Muscle of arm (tissue), 12 donors: ENCODE results near the gene TBPL2. TPM values are rescaled to one million over a fixed set of nuclear protein-coding genes. Genes with fewer than 3 reads are reported as not detected.
"Not testable (repeated sequence)": the region's sequence is repeated elsewhere in the genome, so short reads cannot be mapped to it uniquely, and the experiment has no call there.

ENCODE experiments used
- DNase-seq: peaks from one replicate; pipeline ENCODE4 v3.0.0-alpha.2; 2013
- polyA plus RNA-seq, 12 donors: library from polyadenylated mRNA; unstranded; fragments of 120-200 nt; gene quantifications; one replicate each; pipeline ENCODE4 v1.2.1, GENCODE V29; 2013; ENCODE audit not compliant: insufficient read length in 12 of 12

The TBPL2 gene
- polyA plus RNA-seq, 12 donors: 0.10 to 0.13 (median 0.12) TPM; not detected in 9

DNA sequence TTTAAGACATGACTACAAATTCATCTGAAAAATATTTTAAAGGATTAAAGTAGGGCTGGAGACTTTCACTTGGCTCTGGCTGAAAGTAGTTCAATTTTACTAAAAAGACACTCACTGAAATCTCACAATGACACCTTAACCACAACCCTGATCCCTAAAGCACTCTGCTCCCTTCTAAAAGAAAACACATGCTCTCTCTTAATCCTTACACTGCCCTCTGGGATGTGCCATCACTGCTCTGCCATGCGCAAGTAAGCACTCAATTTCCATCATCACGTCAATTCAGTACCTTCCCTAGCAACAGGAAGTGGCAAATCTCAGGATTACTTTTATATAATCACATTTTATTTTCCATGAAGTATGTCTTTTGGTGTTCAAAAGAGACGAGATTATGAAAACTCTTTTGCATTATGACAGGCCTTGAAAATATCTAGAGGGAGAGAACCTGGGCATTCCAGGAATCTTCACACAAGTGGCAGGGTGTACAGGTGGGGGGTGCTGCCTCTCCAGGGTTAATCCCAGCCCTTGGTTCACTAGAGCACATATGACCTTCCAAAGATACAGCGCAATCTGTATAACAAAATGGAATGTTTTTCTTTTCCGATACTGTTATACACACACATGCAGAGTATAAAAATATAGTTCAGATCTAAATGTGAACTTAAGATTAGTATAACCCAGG is 36.1 kb downstream of the TBPL2 start:
- no peak for DNase-seq

DNA sequence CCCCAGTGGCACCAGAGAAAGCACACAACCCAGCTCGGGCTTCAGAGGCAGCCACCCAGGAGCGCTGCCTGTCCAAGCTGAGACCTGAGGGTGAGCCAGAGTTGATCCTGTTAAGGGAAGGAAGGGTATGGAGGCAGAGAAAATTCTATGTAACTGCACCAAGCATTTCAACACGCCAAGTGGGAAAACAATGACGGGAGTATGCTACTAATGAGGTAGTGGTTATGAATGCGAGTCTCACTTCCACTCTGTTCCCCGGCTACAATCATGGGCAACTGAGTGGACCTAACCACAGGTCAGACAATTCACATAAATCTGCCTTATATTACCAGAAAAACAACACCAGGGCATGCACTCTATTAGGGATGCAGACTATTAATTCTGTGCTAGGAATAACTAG is 38.7 kb downstream of the TBPL2 start:
- DNase-seq: no peak

DNA sequence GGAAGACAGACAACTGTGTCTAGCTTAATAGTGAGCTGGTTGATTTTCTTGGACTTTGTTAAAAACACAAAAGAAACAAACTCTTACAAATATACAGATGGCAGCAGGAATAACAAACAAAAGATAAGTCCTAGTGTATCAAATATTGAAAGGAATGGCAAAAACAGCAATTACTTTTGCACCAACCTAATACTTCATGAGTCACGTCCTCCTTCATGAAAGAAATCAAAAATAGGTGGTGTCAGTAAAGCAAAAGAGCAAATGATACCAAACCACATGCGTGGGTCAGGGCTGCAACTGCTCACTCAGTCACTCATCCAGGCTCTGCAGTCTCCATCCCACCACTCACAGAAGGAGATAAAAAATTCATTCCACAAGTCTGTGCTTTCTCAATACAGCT is 40.6 kb downstream of the TBPL2 start:
- no peak for DNase-seq

DNA sequence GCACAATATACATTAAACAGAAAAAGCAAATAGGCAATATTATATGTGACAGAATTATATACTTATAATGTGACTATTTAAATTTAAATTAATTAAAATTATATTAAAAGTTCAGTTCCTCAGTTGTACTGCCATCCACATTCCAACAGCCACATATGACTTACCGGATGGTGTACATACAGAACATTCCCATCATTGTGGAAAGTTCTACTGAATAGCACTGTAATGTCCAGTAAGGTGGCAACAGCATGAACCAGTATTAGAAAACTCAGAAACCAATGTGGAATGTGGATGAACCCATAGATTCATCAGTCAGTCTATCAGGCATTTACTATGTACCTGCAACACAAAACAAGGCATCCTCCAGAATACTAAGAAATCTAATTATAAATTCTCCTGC is 41.2 kb downstream of the TBPL2 start:
- DNase-seq: no peak

DNA sequence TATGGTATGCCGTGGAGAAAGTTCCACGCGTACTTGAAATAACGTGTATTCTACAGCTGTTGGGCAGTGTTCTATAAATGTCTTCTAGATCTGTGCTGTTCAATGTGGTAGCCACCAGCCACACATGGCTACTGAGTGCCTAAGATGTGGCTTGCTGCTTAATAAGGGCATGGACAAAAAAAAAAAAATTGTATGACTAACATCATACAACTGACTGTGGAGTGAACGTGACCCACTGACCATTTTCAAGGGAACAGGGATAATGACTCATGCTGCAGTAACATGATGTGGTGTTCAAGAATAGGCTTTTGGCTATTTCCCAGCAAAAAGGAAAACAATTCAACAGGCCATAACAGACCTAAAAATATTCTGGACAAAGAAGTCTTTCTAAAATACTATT is 41.7 kb downstream of the TBPL2 start:
- DNase-seq: no peak

DNA sequence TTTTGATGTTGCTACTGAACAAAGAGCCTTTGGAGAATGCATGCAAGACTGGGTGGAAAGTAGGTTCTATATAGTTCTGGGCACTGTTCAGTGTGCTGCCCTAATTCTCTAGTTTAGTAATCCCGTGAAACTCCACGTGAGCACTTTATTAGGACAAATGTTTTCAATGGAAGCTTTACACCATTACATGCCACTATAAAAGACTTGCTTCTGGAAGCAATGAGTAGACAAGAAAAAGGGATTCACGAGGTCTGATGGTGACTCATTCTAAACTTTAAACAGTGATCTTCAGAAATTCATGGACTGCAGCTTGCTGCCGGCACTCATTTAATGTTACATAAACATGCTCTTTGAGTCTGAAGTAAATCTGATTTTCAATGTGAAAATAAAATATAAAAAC is 51.1 kb downstream of the TBPL2 start:
- no peak for DNase-seq

DNA sequence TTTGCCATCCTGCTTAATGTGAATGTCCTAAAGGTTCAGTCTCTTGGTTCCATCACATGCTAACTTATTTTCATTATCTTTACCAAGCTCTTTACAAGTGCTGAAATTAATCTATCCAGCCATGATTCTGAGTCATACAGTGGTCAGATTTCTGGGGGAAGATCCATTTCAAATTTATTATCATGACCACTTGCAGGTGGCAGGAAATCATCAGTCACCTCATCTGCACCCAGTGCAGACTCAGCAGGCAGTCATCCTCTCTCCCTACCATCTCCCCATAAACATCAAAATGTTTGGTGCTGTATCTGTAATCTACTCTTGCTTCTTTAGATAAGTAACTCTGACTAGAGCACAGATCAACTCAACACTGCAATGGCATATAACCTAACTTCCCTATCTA is 52.3 kb downstream of the TBPL2 start:
- no peak for DNase-seq

DNA sequence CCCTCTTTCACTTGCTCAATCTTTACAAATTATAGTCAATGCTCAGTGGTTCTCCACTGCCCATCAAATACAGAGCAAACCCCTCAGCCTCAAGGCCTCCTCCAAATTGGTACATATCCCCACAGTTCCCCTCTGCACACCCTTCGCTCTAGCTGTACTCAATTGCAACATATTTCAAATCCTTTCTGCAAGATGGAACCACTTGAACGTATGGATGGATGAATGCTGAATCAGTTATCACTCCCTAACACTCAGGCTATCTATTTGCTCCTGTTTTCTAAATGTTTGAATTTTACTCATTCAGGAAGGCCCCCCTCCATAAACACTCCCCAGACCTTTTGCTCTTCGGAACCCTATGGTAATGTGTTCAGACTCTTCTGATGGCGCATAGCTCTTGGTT is 53.3 kb downstream of the TBPL2 start:
- DNase-seq: no peak

DNA sequence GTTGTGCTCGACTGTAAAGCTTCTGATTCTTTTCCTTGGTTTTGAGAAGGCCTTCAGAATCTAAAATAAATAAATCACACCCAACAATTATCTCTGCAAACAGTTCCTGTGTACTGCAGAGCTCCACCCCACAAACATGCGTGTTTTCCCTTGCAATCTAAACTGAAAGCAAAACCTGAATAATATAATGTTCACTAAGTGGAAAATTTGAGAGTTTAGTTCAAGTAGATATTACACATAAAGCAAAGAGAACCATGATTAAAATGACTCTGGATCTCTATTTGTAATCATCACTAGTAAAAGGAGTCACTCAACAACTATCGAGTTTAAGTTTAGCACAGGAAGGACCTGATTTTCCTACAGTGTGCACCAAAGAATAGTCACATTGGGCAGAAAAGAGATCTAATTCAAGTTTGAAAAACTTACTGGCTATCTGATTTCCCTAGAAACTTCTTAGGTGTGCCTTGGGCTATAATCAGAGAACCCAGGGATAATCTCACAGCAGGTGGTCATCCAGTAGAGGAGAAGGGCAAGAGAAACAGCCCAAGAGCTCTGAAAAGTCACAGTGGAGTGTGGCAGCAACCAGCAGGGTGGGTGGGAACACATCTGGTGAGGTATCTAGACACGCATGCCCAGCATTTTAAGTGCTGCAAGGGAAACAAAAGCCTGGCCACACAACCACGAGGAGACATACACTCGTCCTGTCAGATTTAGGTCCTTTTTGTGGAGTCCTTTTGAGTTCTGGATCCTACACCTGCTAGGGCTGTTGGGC is 54.2 kb downstream of the TBPL2 start:
- no peak for DNase-seq

DNA sequence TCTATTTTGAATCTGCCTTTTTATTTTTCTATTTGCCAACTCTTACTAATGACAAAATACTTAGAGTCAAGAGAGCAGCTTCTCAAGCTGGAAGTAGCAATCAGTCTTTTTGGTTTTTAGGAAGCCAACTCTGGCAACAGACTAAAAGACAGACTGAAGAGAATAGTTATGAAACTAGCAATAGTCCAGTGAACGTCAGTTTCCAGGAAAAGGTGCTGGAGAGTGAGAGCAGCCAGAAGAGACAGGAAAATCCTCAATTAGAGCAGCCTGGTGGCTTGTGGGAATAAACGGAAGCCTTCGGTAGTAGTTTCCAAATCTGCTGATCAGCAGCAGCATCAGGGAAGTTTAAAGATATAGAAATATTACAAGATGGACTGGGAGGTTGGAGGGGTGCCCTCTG is 55.9 kb downstream of the TBPL2 start:
- DNase-seq: no peak

DNA sequence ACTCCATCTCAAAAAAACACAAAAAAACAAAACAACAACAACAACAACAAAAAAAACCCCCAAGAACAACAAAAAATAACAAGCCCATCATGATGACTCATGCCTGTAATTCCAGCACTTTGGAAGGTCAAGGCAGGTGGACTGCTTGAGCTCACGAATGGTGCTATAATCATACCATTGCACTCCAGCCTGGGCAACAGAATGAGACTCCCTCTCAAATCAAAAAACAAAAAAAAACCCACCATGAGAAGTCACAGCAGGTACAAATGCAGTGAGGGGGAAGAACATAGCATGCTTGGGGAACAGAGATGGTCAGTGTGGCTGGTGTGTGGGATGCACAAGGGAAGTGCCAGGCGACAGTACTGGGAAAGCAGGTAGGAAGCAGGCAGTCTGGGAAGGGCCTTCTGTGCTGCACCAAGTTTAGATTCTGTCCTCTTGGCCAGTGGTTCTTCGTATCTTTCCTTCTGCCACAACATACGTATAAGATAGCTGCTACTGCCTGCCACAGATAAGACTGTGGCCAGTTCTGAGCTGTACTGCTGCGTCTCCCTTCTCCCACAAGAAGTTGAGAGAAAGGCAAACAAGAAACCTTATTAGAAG is 56.8 kb downstream of the TBPL2 start:
- DNase-seq: no peak

DNA sequence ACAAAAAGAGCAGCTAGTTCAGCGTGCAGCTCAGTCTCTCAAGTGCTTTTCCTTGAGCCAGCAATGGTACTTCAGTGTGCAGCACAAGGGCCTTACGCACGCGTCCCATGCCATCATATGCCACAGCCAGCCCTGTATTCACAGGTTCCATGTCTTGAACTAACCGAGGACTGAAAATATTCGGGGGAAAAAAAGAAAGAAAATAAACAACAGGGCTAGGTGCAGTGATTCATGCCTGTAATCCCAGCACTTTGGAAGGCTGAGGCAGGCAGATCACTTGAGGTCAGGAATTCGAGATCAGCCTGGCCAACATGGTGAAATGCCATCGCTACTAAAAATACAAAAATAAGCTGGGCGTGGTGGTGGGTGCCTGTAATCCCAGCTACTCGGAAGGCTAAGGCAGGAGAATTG is 57.4 kb downstream of the TBPL2 start:
- DNase-seq: not testable (repeated sequence)

DNA sequence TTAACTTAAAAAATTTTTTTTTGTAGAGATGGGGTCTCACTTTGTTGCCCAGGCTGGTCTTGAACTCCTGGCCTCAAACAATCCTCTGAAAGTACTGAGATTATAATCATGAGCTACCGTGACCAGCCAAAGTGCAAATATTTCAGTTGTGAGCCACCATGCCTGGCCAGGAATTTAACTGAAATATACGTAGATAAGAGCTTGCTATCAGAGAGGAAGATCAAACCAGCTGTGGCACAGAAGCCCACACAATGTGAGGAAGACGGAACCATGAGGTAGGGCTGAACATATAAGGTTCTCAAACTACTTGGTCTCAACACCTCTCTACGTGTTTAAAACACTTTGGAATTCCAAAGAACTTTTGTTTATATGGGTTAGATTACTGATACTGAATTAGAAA is 57.9 kb downstream of the TBPL2 start:
- DNase-seq: no peak

DNA sequence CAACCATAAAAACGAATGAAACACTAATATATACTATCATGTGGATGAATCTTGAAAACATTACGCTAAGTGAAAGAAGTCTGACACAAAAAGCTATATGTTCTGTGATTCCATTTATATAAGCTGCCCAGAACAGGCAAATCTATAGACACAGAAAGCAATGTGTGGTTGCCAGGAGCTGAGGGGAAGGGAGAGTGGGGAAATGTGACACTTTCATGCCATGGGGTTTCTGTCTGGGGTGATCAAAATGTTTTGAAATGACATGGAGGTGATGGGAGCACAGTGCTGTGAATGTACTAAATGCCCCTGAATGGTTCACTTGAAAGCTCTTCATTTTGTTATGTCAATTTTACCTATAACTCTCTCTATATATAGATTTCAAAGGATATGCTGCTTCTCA is 58.9 kb downstream of the TBPL2 start:
- no peak for DNase-seq

DNA sequence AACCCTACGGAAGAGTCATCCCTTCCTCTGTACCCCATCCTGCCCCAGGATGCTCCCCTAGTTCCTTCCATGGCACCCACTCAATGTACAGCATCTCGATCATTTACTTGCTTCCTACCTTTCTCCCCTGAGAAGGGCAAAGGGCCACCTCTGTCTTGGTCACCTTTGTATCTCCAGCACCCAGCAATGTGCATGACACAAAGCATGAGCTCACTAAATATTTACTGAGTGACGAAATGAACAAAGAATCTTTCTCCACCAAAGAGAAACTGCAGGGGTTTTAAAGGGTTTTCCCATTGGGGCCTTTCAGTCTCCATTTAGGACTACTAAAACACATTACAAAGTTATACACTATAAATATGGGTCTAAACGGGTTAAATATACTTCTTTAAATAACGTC is 59.4 kb downstream of the TBPL2 start:
- no peak for DNase-seq

DNA sequence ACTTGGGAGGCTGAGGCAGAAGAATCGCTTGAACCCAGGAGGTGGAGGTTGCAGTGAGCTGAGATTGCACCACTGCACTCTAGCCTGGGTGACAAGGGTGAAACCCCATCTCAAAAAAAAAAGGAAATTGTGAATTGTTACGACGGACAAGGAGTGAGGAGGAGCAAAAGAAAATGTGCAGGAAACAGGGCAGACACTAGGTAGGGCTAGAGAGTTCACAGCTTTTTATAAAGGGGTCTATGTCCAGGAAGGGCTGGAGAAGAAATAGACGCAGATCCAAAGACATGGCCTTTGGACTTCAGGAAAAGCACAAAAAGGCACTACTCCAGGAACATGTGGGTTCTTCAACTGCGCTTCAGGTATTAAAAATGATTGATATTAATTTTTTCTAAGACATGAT is 63.2 kb downstream of the TBPL2 start:
- no peak for DNase-seq

DNA sequence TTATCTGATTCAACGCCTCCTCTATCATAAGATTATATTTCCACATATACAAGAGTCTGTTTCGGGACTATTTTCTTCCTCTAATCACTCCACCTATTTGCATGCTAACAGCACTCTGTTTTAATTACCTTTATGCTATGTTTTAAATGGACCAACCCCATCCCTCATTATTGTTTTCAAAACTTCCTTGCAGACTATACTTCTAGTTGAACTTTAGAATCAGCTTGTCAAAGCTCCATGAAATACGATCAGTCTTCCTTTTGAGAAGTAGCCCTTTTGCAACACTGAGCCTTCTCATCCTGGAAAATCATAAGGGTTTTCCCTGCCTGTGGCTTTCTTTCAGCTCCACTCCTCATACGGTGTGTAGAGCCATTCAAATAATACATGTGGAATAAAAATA is 65.6 kb downstream of the TBPL2 start:
- no peak for DNase-seq

DNA sequence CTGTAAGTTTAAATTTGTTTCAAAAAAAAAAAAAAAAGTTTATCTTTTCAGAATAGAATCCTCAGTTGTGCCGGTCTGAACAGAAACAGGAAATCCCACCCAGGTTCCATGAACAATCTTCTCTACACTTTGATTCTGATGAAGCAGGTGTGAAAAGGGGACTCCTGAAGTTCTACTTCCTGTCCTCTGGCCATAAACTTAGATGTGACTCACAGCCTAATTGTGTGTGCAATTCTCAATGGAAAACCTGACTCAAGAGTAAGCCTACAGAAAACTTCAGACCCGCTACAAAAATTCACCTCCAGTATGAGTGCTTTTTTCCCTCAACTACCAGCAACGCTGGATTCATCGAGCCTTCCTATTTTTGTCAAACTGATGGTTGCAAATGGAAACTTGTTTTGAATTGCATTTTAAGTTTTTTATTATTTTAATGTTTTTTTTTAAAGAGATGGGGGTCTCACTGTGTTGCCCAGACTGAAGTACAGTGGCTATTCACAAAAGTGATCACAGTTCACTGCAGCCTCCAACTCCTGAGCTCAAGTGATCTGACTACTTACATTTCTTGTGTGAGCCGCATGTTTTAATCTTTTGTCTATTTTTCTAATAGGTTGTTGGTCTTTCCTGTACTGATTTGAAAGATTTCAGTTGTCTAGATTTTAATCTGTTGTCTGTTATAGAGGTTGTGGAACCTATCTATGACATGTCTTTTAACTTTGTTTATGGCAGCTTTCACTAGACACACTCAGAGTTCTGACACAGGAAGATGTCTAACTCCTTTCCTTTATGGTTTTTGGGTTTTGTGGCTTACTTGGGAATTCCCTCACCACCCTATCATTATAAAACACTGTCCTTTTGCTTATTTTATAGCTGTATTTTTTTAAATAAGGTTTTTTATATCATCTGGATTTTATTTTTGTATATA is 66.4 kb downstream of the TBPL2 start:
- no peak for DNase-seq

DNA sequence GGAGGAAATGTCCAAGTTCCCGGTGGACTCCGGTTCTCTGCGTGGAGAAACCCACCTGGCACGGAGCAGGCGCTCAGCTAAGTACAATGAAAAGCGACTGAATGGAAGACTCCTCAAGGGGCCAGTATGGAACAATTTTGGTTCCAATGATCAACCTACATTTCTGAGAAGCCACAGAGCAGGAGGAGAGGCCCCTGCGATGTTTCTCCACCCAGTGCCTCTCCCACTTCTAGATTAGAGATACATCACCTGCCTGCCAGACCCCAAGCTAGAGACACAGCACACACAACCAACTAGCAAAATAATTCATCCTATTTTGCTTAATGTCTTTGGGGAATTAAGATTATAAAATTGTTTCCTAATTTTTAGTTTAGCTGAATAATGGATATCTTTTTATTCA is 67.6 kb downstream of the TBPL2 start:
- no peak for DNase-seq

DNA sequence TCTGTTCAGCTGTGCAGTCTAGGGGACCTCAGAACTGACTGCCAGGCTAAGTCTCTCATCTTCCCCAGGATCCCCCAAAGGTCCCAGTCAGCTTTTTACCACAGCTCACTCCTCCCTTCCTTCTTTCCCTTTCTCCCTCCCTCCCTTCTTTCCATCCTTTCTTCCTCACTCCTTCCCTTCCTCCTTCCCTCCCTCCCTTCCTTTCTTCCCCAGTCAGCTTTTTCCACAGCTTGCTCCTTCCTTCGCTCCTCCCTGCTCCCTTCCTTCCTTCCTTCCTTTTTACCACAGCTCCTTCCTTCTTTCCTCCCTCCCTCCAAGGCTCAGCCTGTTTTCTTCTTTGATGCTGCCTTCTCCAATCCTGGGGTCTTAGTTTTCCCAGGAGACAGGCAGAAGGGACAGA is 68.0 kb downstream of the TBPL2 start:
- DNase-seq: no peak

DNA sequence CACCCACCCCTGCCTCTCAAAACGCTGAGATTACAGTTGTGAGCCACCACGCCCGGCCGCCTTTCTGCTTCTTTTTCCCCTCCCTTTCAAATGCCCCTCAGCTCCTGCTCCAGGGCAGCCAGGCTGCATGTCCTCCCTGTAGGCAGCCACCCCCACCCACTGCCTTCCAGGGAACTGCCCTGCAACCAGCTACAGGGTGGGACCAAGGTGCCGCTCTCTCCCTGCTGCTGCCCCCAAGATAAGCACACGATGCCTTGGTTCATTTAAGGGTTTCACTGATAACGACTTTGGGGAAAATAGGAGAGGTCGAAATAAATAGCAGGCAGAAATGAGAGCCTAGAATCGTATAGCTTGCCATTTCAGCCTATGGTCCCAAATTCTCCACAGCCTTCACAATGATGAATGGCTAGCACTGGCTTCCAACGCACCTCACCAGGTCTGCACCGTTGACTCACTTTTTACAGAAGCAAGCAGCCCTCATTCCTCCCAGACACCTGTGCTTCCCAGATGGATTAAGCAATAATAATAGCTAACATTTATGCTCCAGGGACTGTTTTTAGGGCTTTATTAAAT is 69.4 kb downstream of the TBPL2 start:
- no peak for DNase-seq

DNA sequence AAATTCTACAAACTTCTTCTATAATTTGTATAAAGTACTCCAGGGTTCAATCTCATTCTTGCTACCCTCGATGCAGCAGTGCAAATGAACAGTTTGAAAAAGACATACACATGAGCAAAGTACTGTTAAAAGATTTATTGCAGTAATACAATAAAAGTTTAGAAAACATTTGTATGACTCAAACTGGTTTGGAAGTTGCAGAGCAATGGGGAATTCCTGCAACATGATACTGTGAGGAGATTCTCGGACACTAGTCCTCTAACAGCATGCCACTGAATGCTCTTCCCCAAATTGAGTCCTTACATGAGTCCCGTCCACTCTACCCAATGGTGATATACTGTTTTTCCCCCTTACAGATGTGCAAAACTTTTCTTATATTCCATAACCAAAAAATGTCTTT is 74.1 kb downstream of the TBPL2 start:
- DNase-seq: no peak
